ENCODE measurements around the gene GTF2E1. TPM values are rescaled to one million over a fixed set of nuclear protein-coding genes. Genes with fewer than 3 reads are reported as not detected.

Gene GTF2E1
- total RNA-seq, 1 donor from 2014 or later, result 22.9 TPM

GRCh38 chr3:120802916-120803315 lies 60.4 kb downstream of the GTF2E1 start:
- H3K27me3 Mint-ChIP-seq, result peaks cover 4% of the 10 kb centered on the region
- no peak overlapping the region for H3K4me3 Mint-ChIP-seq
- ATAC-seq (ENCODE audit: low read depth) (no peak), DNase-seq (no peak)
- no peaks in the 10 kb centered on the region for H3K9me3 Mint-ChIP-seq
- ChIA-PET CTCF (no interaction called here), POLR2A (no interaction called here)
- TF ChIP-seq CTCF (IDR thresholded peaks at IDR 0.05), result no peak
- H3K4me1 Mint-ChIP-seq, result no peaks in the 10 kb centered on the region
- H3K36me3 Mint-ChIP-seq (ENCODE audit: low read depth), result no peaks in the 10 kb centered on the region
- H3K27ac Mint-ChIP-seq, result no peak overlapping the region
- intact Hi-C loops (cut with micrococcal nuclease), result no loop called here

GRCh38 chr3:120816728-120817127 lies 74.2 kb downstream of the GTF2E1 start:
- ATAC-seq (ENCODE audit: low read depth) (no peak), DNase-seq (no peak)
- no peaks in the 10 kb centered on the region for H3K36me3 Mint-ChIP-seq (ENCODE audit: low read depth)
- TF ChIP-seq CTCF (IDR thresholded peaks at IDR 0.05), result no peak
- peaks cover 13% of the 10 kb centered on the region for H3K27me3 Mint-ChIP-seq
- no peaks in the 10 kb centered on the region for H3K4me1 Mint-ChIP-seq
- intact Hi-C loops (cut with micrococcal nuclease), result no loop called here
- ChIA-PET CTCF (no interaction called here), POLR2A (no interaction called here)
- no peaks in the 10 kb centered on the region for H3K9me3 Mint-ChIP-seq
- no peak overlapping the region for H3K4me3 Mint-ChIP-seq
- H3K27ac Mint-ChIP-seq, result no peak overlapping the region

GRCh38 chr3:120820748-120821147 lies 78.2 kb downstream of the GTF2E1 start:
- POLR2A ChIA-PET, result no interaction called here
- Mint-ChIP-seq H3K4me3 (no peak overlapping the region), H3K27me3 (peaks cover 7% of the 10 kb centered on the region), H3K4me1 (no peaks in the 10 kb centered on the region), H3K9me3 (no peaks in the 10 kb centered on the region), H3K36me3 (ENCODE audit: low read depth) (no peaks in the 10 kb centered on the region), H3K27ac (no peak overlapping the region)
- CTCF ChIA-PET, result no interaction called here
- no peak for ATAC-seq (ENCODE audit: low read depth)
- intact Hi-C loops (cut with micrococcal nuclease), result no loop called here
- no peak for TF ChIP-seq CTCF (IDR thresholded peaks at IDR 0.05)
- DNase-seq, result no peak

GRCh38 chr3:120821426-120821825 lies 78.9 kb downstream of the GTF2E1 start:
- DNase-seq (no peak), ATAC-seq (ENCODE audit: low read depth) (no peak)
- Mint-ChIP-seq H3K4me1 (no peaks in the 10 kb centered on the region), H3K9me3 (no peaks in the 10 kb centered on the region), H3K27me3 (peaks cover 7% of the 10 kb centered on the region), H3K27ac (no peak overlapping the region), H3K36me3 (ENCODE audit: low read depth) (no peaks in the 10 kb centered on the region), H3K4me3 (no peak overlapping the region)
- ChIA-PET CTCF (no interaction called here), POLR2A (no interaction called here)
- intact Hi-C loops (cut with micrococcal nuclease), result no loop called here
- TF ChIP-seq CTCF (IDR thresholded peaks at IDR 0.05), result no peak

- ChIA-PET CTCF (no interaction called here), POLR2A (no interaction called here)
- no peaks in the 10 kb centered on the region for H3K9me3 Mint-ChIP-seq
These were observed 80.6 kb downstream of the GTF2E1 start for GRCh38 chr3:120823156-120823555.

More at GRCh38 chr3:120823156-120823555, 80.6 kb downstream of the GTF2E1 start:
- ATAC-seq (ENCODE audit: low read depth) (no peak), DNase-seq (no peak)
- no peak for TF ChIP-seq CTCF (IDR thresholded peaks at IDR 0.05)
- Mint-ChIP-seq H3K4me1 (no peaks in the 10 kb centered on the region), H3K27me3 (peaks cover 4% of the 10 kb centered on the region), H3K4me3 (no peak overlapping the region), H3K27ac (no peak overlapping the region), H3K36me3 (ENCODE audit: low read depth) (no peaks in the 10 kb centered on the region)
- intact Hi-C loops (cut with micrococcal nuclease), result no loop called here

Measured in activated B cell treated with CpG ODN at 0.5 μM for 24 hours (primary cell).